MM.1S (cell line): Measurements from ENCODE around the gene IL10RB.

Experiments used
- DNase-seq: peaks from one replicate; pipeline ENCODE4 v3.0.0-alpha.2; 2015
- H2AFZ ChIP-seq: fragments of 300-600 bp; sonication (generic); 2 replicates; pipeline ENCODE4 v1.6.0; 2016; ENCODE audit warnings: antibody characterized with exemption, low read length
- H3F3A ChIP-seq: fragments of 300-600 bp; sonication (generic); 2 replicates; pipeline ENCODE4 v1.6.1; 2016; ENCODE audit warnings: mild to moderate bottlenecking, antibody characterized with exemption, low read length, moderate library complexity, mixed read lengths; ENCODE audit not compliant: insufficient read depth
- H3K27ac ChIP-seq: fragments of 300-600 bp; sonication (generic); 2 replicates; pipeline ENCODE4 v1.5.1; 2016; ENCODE audit warnings: mild to moderate bottlenecking, low read length
- H3K27me3 ChIP-seq: fragments of 300-600 bp; sonication (generic); replicated peaks from 2 replicates; pipeline ENCODE4 v1.6.0; 2016; ENCODE audit warnings: low read length; ENCODE audit not compliant: insufficient read depth
- H3K36me3 ChIP-seq: fragments of 300-600 bp; sonication (generic); replicated peaks from 2 replicates; pipeline ENCODE4 v1.6.1; 2016; ENCODE audit warnings: mild to moderate bottlenecking, low read length, mixed read lengths; ENCODE audit not compliant: insufficient read depth
- H3K4me1 ChIP-seq: fragments of 300-600 bp; sonication (generic); 2 replicates; pipeline ENCODE4 v1.6.1; 2016; ENCODE audit warnings: low read length, mixed read lengths
- H3K4me2 ChIP-seq: fragments of 300-600 bp; sonication (generic); 2 replicates; pipeline ENCODE4 v1.6.0; 2016; ENCODE audit warnings: low read depth, low read length
- H3K4me3 ChIP-seq: fragments of 300-600 bp; sonication (generic); 2 replicates; pipeline ENCODE4 v1.5.1; 2016; ENCODE audit warnings: low read length, mixed read lengths
- H3K79me2 ChIP-seq: fragments of 300-600 bp; sonication (generic); 2 replicates; pipeline ENCODE4 v1.6.1; 2016; ENCODE audit warnings: mixed run types, low read length, mixed read lengths
- H3K9ac ChIP-seq: fragments of 300-600 bp; sonication (generic); 2 replicates; pipeline ENCODE4 v1.6.1; 2016; ENCODE audit warnings: low read length, mixed read lengths
- H3K9me2 ChIP-seq: fragments of 300-600 bp; sonication (generic); replicated peaks from 2 replicates; pipeline ENCODE4 v1.6.1; 2016; ENCODE audit warnings: mild to moderate bottlenecking, low read length, mixed read lengths; ENCODE audit not compliant: insufficient read depth
- H3K9me3 ChIP-seq: fragments of 300-600 bp; sonication (generic); replicated peaks from 2 replicates; pipeline ENCODE4 v1.6.1; 2016; ENCODE audit warnings: mild to moderate bottlenecking, low read length, mixed read lengths; ENCODE audit not compliant: insufficient read depth
- H4K20me1 ChIP-seq: fragments of 300-600 bp; sonication (generic); 2 replicates; pipeline ENCODE4 v1.6.1; 2016; ENCODE audit warnings: mild to moderate bottlenecking, low read length, moderate library complexity, mixed read lengths; ENCODE audit not compliant: insufficient read depth
- EZH2 ChIP-seq: fragments of 300-600 bp; sonication (generic); optimal IDR thresholded peaks from 2 replicates; pipeline ENCODE3; 2017; ENCODE audit warnings: low read depth, mild to moderate bottlenecking, antibody characterized with exemption, low read length, mixed read lengths
- EZH2phosphoT487 ChIP-seq: fragments of 300-600 bp; sonication (generic); IDR thresholded peaks from 2 replicates; pipeline ENCODE4 v1.6.1; 2018; ENCODE audit warnings: antibody characterized with exemption, low read length
- TF ChIP-seq, protein P1 (sequence below): fragments of 300-600 bp; sonication (generic); IDR thresholded peaks from 2 replicates; pipeline ENCODE4 v1.5.1; 2016; ENCODE audit warnings: antibody characterized with exemption, low read length, mixed read lengths

The IL10RB gene

DNA sequence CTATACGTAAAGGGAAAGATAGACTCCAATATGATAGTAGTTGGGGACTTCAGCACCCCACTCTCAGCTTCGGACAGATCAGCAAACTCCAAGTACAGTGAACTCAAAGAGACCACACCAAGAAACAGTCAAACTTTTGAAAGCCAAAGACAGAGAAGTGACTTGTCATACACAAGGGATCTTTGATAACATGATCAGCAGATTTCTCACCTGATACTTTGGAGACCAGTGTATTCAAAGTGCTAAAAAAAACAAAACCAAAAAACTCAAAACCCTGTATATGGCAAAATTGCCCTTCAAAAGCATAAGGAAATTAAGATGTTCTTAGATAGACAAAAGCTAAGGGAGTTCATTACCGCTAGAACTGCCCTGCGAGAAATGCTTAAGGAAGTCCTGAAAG lies 68.0 kb downstream of the IL10RB start:
- Histone ChIP-seq H3K9ac (no peak overlapping the region), H3F3A (peaks cover 53% of the 10 kb centered on the region), H2AFZ (no peak overlapping the region), H3K79me2 (peaks cover 85% of the 10 kb centered on the region), H3K27me3 (no peaks in the 10 kb centered on the region), H3K4me3 (no peak overlapping the region), H3K36me3 (peaks cover 18% of the 10 kb centered on the region), H3K9me3 (no peaks in the 10 kb centered on the region), H4K20me1 (no peaks in the 10 kb centered on the region), H3K4me1 (peaks cover 57% of the 10 kb centered on the region), H3K9me2 (no peaks in the 10 kb centered on the region), H3K27ac (no peak overlapping the region), H3K4me2 (no peak overlapping the region)
- DNase-seq: no peak
- TF ChIP-seq, protein P1, sequence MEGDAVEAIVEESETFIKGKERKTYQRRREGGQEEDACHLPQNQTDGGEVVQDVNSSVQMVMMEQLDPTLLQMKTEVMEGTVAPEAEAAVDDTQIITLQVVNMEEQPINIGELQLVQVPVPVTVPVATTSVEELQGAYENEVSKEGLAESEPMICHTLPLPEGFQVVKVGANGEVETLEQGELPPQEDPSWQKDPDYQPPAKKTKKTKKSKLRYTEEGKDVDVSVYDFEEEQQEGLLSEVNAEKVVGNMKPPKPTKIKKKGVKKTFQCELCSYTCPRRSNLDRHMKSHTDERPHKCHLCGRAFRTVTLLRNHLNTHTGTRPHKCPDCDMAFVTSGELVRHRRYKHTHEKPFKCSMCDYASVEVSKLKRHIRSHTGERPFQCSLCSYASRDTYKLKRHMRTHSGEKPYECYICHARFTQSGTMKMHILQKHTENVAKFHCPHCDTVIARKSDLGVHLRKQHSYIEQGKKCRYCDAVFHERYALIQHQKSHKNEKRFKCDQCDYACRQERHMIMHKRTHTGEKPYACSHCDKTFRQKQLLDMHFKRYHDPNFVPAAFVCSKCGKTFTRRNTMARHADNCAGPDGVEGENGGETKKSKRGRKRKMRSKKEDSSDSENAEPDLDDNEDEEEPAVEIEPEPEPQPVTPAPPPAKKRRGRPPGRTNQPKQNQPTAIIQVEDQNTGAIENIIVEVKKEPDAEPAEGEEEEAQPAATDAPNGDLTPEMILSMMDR: no peak
- no peak for TF ChIP-seq EZH2
- TF ChIP-seq EZH2phosphoT487: no peak

DNA sequence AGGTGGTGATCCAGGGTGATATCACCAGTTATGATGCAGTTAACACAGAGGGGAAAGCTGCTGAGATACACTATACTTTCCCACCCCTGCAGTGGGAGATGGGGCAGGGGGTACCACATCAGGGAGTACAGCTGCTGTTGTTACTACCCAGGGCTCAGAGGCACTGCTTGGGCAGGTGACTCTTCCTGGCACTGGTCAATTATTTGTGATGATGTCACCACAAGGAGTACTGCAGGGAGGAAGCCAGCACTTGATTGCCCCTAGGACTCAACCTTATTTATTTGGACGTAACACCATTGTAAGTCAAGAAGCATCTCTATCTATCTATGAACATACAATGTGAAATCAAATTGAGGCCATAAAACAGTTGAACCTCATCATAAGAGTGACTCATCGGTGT lies 68.7 kb downstream of the IL10RB start:
- H3F3A ChIP-seq: peaks cover 50% of the 10 kb centered on the region
- no peak overlapping the region for H2AFZ ChIP-seq
- no peak overlapping the region for H3K4me2 ChIP-seq
- no peak overlapping the region for H3K27ac ChIP-seq
- H3K4me1 ChIP-seq: peaks cover 57% of the 10 kb centered on the region
- no peak overlapping the region for H3K4me3 ChIP-seq
- no peak for DNase-seq
- no peak overlapping the region for H3K9ac ChIP-seq
- H3K9me2 ChIP-seq: no peaks in the 10 kb centered on the region
- no peaks in the 10 kb centered on the region for H3K9me3 ChIP-seq
- no peaks in the 10 kb centered on the region for H4K20me1 ChIP-seq
- no peaks in the 10 kb centered on the region for H3K27me3 ChIP-seq
- peaks cover 85% of the 10 kb centered on the region for H3K79me2 ChIP-seq
- peaks cover 17% of the 10 kb centered on the region for H3K36me3 ChIP-seq
- no peak for TF ChIP-seq EZH2phosphoT487
- no peak for TF ChIP-seq EZH2
- TF ChIP-seq, protein P1: no peak

DNA sequence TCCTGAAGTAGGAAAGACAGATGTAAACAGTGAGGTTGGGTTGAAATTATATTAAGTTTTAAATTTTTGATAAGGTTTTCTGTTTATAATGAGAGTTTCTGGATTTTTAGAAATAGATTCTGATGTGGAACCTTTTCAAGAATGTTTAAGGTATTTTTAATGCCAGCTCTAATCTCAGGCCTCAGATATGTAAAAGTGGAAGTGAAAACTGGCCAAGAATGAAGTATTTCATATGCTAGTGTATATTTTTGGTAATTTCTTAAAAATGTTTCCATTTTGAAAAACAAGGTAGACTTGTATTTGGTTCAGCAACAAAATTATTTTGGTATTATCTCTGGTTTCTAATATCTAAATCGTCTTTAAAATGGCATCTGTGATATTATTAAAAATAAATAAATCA lies 73.0 kb downstream of the IL10RB start:
- Histone ChIP-seq H3K27ac (peak overlapping the region; percentile 26; the same call in 1 of the 2 replicates), H3K79me2 (peaks cover 90% of the 10 kb centered on the region), H4K20me1 (no peaks in the 10 kb centered on the region), H2AFZ (no peak overlapping the region), H3K36me3 (peaks cover 26% of the 10 kb centered on the region), H3K27me3 (no peaks in the 10 kb centered on the region), H3K4me3 (no peak overlapping the region), H3F3A (peaks cover 14% of the 10 kb centered on the region), H3K9me3 (no peaks in the 10 kb centered on the region), H3K9me2 (no peaks in the 10 kb centered on the region), H3K4me2 (peak overlapping the region; percentile 36), H3K9ac (no peak overlapping the region), H3K4me1 (peaks cover 32% of the 10 kb centered on the region)
- TF ChIP-seq EZH2phosphoT487 (no peak), EZH2 (no peak)
- TF ChIP-seq, protein P1: no peak
- peak; percentile 30 for DNase-seq
